Tibial nerve (tissue), 3 donors: ENCODE data around the gene PIH1D1.

ENCODE experiments used
- CTCF ChIP-seq, 5 experiments: fragments of 200-600 bp in 3 of 5; fragments of 450-650 bp in 2 of 5; sonication (generic) in 3 of 5; IDR thresholded peaks; one replicate each; pipeline ENCODE4 v1.5.1; 2016 to 2019; ENCODE audit warnings: antibody characterized with exemption in 5 of 5, mild to moderate bottlenecking in 3 of 5, moderate library complexity in 2 of 5
- POLR2A ChIP-seq, 2 donors: fragments of 450-650 bp; IDR thresholded peaks; one replicate each; pipeline ENCODE4 v1.6.1; 2017; ENCODE audit warnings: antibody characterized with exemption in 2 of 2, mild to moderate bottlenecking in 2 of 2, moderate library complexity in 2 of 2

- TF ChIP-seq POLR2A (IDR thresholded peaks at IDR 0.05) (no peak), CTCF (IDR thresholded peaks at IDR 0.05) (no peak)
Observed at GRCh38 chr19:49419173-49419572, 32.4 kb downstream of the PIH1D1 start.
